WTC11 (cell line): ENCODE results near the gene PKP4.

Experiments
- NFYB ChIP-seq: sonication (generic); formaldehyde crosslinking; conservative IDR thresholded peaks from 2 replicates; pipeline ENCODE4 v1.8.0; 2022; ENCODE audit warnings: low read depth, missing genetic modification reagents
- NR2C2 ChIP-seq: sonication (generic); formaldehyde crosslinking; IDR thresholded peaks from 2 replicates; pipeline ENCODE4 v1.8.0; 2022; ENCODE audit warnings: mild to moderate bottlenecking, missing genetic modification reagents
- ZNF416 ChIP-seq: fragments of 250-450 bp; sonication (Bioruptor Pico); IDR thresholded peaks from 2 replicates; pipeline ENCODE4 v1.9.0; 2021; ENCODE audit warnings: mild to moderate bottlenecking, inconsistent platforms
- TF ChIP-seq, protein P1 (sequence below): fragments of 200-600 bp; IDR thresholded peaks from 2 replicates; pipeline ENCODE4 v1.8.0; 2022; ENCODE audit warnings: antibody characterized with exemption

DNA sequence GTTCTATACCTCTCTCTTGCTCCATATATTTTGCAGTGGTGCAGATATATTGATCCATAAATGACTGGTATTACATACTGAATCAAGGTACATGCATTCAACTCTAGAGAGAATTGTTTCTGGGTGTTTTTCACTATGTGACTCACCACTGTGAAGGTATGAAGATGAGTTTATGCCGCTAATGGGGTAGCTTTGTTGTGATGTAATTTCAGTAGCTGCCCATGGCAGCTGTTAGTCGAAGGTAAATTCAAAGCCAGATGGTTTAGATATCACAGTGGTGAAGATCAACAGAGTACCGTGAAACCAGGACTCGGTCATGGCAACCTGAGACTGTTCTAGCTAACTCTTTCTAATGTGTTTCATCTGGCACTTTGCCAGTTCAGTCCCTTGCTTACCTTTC, 50.4 kb downstream of the PKP4 start:
- TF ChIP-seq ZNF416 (no peak), NR2C2 (CRISPR knock-in tag) (no peak), NFYB (CRISPR knock-in tag) (no peak)
- TF ChIP-seq, protein P1, sequence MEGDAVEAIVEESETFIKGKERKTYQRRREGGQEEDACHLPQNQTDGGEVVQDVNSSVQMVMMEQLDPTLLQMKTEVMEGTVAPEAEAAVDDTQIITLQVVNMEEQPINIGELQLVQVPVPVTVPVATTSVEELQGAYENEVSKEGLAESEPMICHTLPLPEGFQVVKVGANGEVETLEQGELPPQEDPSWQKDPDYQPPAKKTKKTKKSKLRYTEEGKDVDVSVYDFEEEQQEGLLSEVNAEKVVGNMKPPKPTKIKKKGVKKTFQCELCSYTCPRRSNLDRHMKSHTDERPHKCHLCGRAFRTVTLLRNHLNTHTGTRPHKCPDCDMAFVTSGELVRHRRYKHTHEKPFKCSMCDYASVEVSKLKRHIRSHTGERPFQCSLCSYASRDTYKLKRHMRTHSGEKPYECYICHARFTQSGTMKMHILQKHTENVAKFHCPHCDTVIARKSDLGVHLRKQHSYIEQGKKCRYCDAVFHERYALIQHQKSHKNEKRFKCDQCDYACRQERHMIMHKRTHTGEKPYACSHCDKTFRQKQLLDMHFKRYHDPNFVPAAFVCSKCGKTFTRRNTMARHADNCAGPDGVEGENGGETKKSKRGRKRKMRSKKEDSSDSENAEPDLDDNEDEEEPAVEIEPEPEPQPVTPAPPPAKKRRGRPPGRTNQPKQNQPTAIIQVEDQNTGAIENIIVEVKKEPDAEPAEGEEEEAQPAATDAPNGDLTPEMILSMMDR, result no peak
